ENCODE results near the gene MARCKS.

DNA sequence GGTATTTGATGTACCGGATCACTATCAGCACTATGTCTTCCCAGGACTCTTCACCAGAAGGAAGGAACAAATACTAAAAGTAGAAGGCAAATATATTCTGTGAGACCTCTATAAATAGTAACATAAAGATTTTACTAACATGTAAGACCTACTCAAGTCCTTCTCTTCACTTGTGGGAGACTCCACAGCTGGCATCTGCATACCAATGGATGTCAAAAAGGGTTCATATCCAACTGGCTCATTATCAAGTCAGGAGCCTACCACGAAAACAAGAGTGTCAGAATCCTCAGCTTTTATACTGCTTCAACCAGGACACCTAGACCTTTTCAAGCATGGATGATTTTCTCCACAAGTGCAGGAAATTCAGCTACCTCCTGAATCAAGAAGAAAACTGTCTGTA is 20.0 kb upstream of the MARCKS start:
- TF ChIP-seq PHF8 (CRISPR knock-in tag; IDR thresholded peaks at IDR 0.05) (no peak), ZSCAN22 (CRISPR knock-in tag; IDR thresholded peaks at IDR 0.05) (no peak), PATZ1 (CRISPR knock-in tag; IDR thresholded peaks at IDR 0.05) (no peak), MAZ (IDR thresholded peaks at IDR 0.05; ENCODE audit: borderline replicate concordance, low read depth, low read length) (no peak), MAZ (CRISPR knock-in tag; IDR thresholded peaks at IDR 0.05; ENCODE audit: low read depth) (no peak), ZSCAN20 (CRISPR knock-in tag; IDR thresholded peaks at IDR 0.05; ENCODE audit: borderline replicate concordance) (no peak), ZBTB33 (CRISPR knock-in tag; IDR thresholded peaks at IDR 0.05) (no peak), CTCF (CRISPR knock-in tag; IDR thresholded peaks at IDR 0.05) (no peak), TAF1 (CRISPR knock-in tag; IDR thresholded peaks at IDR 0.05) (no peak), ZNF782 (CRISPR knock-in tag; IDR thresholded peaks at IDR 0.05; ENCODE audit: borderline replicate concordance) (no peak), ZNF549 (CRISPR knock-in tag; IDR thresholded peaks at IDR 0.05) (no peak)
- TF ChIP-seq, protein P1, sequence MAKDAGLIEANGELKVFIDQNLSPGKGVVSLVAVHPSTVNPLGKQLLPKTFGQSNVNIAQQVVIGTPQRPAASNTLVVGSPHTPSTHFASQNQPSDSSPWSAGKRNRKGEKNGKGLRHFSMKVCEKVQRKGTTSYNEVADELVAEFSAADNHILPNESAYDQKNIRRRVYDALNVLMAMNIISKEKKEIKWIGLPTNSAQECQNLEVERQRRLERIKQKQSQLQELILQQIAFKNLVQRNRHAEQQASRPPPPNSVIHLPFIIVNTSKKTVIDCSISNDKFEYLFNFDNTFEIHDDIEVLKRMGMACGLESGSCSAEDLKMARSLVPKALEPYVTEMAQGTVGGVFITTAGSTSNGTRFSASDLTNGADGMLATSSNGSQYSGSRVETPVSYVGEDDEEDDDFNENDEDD (CRISPR knock-in tag; IDR thresholded peaks at IDR 0.05; ENCODE audit: borderline replicate concordance): no peak
